HEK293 (cell line): ENCODE data around the gene STIM1.

Experiments used
- CTCF ChIP-seq: fragments of 450-650 bp; formaldehyde crosslinking; IDR thresholded peaks from 2 replicates; pipeline ENCODE4 v1.5.1; 2016; ENCODE audit warnings: missing biosample characterization, missing genetic modification characterization
- SALL2 ChIP-seq: fragments of 450-650 bp; formaldehyde crosslinking; IDR thresholded peaks from 2 replicates; pipeline ENCODE4 v1.5.0; 2017; ENCODE audit warnings: missing biosample characterization, mild to moderate bottlenecking, missing genetic modification characterization, borderline replicate concordance
- ZNF10 ChIP-seq: fragments of 450-650 bp; formaldehyde crosslinking; IDR thresholded peaks from 2 replicates; pipeline ENCODE4 v1.5.1; 2017; ENCODE audit warnings: missing biosample characterization, missing genetic modification characterization
- ZNF621 ChIP-seq: fragments of 450-650 bp; formaldehyde crosslinking; IDR thresholded peaks from 2 replicates; pipeline ENCODE4 v1.5.1; 2017; ENCODE audit warnings: missing biosample characterization, missing genetic modification characterization

DNA sequence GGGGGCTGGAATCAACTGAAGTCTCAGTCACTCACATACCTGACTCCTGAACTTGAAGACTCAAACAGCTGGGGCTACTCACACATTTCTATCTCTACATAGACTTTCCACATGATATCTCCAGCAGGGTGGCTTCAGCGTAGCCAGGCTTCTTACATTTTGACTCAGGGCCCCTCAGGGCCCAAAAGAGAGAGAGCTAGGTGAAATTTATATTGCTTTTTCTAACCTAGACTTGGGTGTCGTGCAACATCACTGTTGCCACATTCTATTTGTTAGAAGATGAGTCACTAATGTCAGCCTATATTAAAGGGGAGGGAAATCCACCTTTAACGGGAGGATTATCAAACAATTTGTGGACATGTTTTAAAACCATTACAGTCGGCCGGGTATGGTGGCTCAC is 167.2 kb downstream of the STIM1 start:
- no peak for TF ChIP-seq CTCF (tag by site-specific recombination)
- no peak for TF ChIP-seq ZNF10 (tag by site-specific recombination)
- TF ChIP-seq ZNF621 (tag by site-specific recombination) = no peak
- TF ChIP-seq SALL2 = no peak
